Pancreas (tissue), 10 donors: Measurements from ENCODE around the gene AGER. TPM values are rescaled to one million over a fixed set of nuclear protein-coding genes. Genes with fewer than 3 reads are reported as not detected.

Source experiments
- ATAC-seq, 4 donors: fragments of 200-7000 bp; cut with Tn5 transposase; one replicate each; pipeline versions ENCODE4 v1.8.0 to v1.9.1; 2020; ENCODE audit warnings: mild to moderate bottlenecking in 4 of 4, moderate library complexity in 4 of 4
- DNase-seq, 6 donors: peaks; one replicate each; pipeline ENCODE4 v3.0.0-alpha.2; 2020
- FAIRE-seq: peaks from 2 replicates; lab custom pipeline; 2012; peaks lifted over from hg19 to GRCh38; lab: Jason Lieb, UNC
- H3K27ac ChIP-seq, 4 donors: fragments of 200-600 bp; sonication (generic); 1 replicate in 3 of 4; 2 replicates in 1 of 4; pipeline versions ENCODE4 v1.5.0 to v1.8.0; 2020
- H3K27me3 ChIP-seq, 4 donors: fragments of 200-600 bp; one replicate each; pipeline ENCODE4 v1.8.0; 2021
- H3K36me3 ChIP-seq, 3 donors: fragments of 200-600 bp; sonication (generic) in 1 of 3; one replicate each; pipeline versions ENCODE4 v1.5.0 to v1.8.0; 2020 to 2021
- H3K4me1 ChIP-seq, 3 donors: fragments of 200-600 bp; one replicate each; pipeline ENCODE4 v1.8.0; 2021
- H3K4me3 ChIP-seq, 4 donors: fragments of 200-600 bp; sonication (generic) in 2 of 4; one replicate each; pipeline versions ENCODE4 v1.5.0 to v1.8.0; 2020 to 2021
- H3K9me3 ChIP-seq, 4 donors: fragments of 200-600 bp; one replicate each; pipeline ENCODE4 v1.8.0; 2021
- WGBS, 2 donors: extraction: QIAGEN DNeasy Blood & Tissue Kit; methylation state at CpG; one replicate each; pipeline ENCODE4 v1.1.7; 2013; 5-methylcytosine and 5-hydroxymethylcytosine counted together
- intact Hi-C, 3 donors: fragments of 100-400 bp; cut with DNase I; formaldehyde crosslinking; loops; one replicate each; pipeline versions ENCODE4 v1.11.1 to v1.14.2; 2022
- polyA plus RNA-seq, 2 donors: library from polyadenylated mRNA; stranded (reverse); fragments of 200-250 nt; gene quantifications; one replicate each; pipeline ENCODE4 v1.2.3, GENCODE V29; 2013
- total RNA-seq, 6 donors: library from RNA; stranded (reverse); fragmentation: NEBNext Ultra II Directional in 4 of 6; extraction: Animal tissue kit (Norgen Biotek cat#: 25700) in 4 of 6; gene quantifications; one replicate each; pipeline versions ENCODE4 v1.2.1 to v1.2.4, GENCODE V29; 2021 to 2023
- TF ChIP-seq, protein P1 (sequence below), 4 donors: fragments of 200-600 bp; sonication (generic) in 3 of 4; IDR thresholded peaks; one replicate each; pipeline versions ENCODE4 v1.5.0 to v1.8.0; 2021; ENCODE audit warnings: antibody characterized with exemption in 4 of 4
- donor health status: healthy with polysubstance abuse.
- donor health status: DM: no; HTN: no; CAD: no; lungs with moderate emphysema.
- donor health status: DM: no; HTN: no; CAD: no.
- donor health status: control.
- donor health status: control.
- donor health status: Bipolar disorder and iron deficiency.
- donor health status: DM: yes; HTN: yes; CAD: no.
- donor health status: DM: no; HTN: no; CAD: no.
- donor health status: DM: no; HTN: no; CAD: no.
- donor health status: DM: yes; HTN: yes; CAD: no.

Gene AGER
- total and polyA plus RNA-seq, 8 donors, result 1.9 to 20.6 (median 3.3) TPM

DNA sequence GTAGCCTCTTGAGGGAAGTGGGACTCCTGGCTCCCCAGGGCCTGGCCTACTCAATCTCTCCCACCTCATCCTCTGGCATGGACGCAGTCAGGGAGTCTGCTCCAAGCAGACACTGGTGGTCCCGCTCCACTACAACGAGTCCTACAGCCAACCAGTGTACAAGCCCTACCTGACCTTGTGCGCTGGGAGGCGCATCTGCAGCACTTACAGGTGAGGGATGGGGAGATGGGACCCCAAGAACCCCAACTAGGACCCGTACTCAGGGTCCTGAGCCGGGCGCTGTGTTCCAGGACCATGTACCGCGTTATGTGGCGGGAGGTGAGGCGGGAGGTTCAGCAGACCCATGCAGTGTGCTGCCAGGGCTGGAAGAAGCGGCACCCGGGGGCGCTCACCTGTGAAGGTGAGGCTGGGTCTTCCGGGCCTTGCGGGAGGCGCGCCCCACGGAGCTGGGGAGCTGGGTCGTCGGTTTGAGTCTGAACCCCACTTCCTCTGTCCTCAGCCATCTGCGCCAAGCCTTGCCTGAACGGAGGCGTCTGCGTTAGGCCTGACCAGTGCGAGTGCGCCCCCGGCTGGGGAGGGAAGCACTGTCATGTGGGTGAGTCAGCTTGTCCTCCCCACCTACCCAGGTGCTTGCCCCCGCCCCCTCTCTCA, 17.5 kb downstream of the AGER start:
- DNase-seq (peak in 1 of 6 donors; percentile 73), FAIRE-seq (no peak), ATAC-seq (peak in 1 of 4 donors; percentile 13)
- H3K36me3 ChIP-seq, result no peaks in the 10 kb centered on the region
- no peak overlapping the region for H3K4me3 ChIP-seq
- no peaks in the 10 kb centered on the region for H3K4me1 ChIP-seq
- no peaks in the 10 kb centered on the region for H3K27me3 ChIP-seq
- intact Hi-C loops, result loop anchor here in 1 of 3 donors (10.0 kb wide), 1 partner anchor 52 kb away; no protein-coding TSS in a partner anchor
- TF ChIP-seq, protein P1, sequence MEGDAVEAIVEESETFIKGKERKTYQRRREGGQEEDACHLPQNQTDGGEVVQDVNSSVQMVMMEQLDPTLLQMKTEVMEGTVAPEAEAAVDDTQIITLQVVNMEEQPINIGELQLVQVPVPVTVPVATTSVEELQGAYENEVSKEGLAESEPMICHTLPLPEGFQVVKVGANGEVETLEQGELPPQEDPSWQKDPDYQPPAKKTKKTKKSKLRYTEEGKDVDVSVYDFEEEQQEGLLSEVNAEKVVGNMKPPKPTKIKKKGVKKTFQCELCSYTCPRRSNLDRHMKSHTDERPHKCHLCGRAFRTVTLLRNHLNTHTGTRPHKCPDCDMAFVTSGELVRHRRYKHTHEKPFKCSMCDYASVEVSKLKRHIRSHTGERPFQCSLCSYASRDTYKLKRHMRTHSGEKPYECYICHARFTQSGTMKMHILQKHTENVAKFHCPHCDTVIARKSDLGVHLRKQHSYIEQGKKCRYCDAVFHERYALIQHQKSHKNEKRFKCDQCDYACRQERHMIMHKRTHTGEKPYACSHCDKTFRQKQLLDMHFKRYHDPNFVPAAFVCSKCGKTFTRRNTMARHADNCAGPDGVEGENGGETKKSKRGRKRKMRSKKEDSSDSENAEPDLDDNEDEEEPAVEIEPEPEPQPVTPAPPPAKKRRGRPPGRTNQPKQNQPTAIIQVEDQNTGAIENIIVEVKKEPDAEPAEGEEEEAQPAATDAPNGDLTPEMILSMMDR (IDR thresholded peaks at IDR 0.05), result no peak
- WGBS, 2 donors, result 91% methylated on average over 30 of the region's 30 CpGs
- H3K9me3 ChIP-seq, result no peaks in the 10 kb centered on the region
- no peak overlapping the region for H3K27ac ChIP-seq

DNA sequence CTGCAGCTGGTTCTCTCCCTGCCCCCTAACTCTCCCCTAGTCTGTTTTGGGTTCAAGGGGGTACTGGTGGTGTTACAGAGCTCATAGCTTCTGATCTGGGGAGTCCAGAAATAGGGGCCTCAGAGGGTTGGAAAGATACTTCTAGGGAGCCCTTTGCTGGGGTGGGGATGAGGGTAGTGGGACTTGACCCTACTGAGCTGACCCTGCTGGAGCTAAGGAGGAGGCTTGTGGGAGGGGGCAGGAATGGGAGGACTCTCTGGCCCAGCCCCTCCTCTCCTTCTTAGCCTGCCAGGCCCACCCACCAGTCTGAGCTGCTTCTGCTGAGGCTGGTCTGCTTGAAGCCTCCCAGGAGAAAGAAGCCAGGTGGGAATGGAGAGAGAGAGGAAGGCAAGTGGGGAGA, 19.8 kb downstream of the AGER start, which contains the start of gene EGFL8:
Gene EGFL8, plus strand, starts transcription at position 301 of the 400 bp plus-strand sequence. CDS start 1,571 bp downstream, outside the sequence.
- H3K27ac ChIP-seq, result no peak within 1 kb of the TSS
- no peak for FAIRE-seq
- intact Hi-C loops, result loop anchor here in 1 of 3 donors (10.0 kb wide), 1 partner anchor 49 kb away; no protein-coding TSS in a partner anchor
- TF ChIP-seq, protein P1 (IDR thresholded peaks at IDR 0.05), result no peak
- no peaks in the 10 kb centered on the region for H3K36me3 ChIP-seq
- DNase-seq, result no peak
- no peaks in the 10 kb centered on the region for H3K4me1 ChIP-seq
- ATAC-seq, result no peak
- no peaks in the 10 kb centered on the region for H3K9me3 ChIP-seq
- H3K4me3 ChIP-seq, result no peak within 1 kb of the TSS
- H3K27me3 ChIP-seq, result no peaks in the 10 kb centered on the region

DNA sequence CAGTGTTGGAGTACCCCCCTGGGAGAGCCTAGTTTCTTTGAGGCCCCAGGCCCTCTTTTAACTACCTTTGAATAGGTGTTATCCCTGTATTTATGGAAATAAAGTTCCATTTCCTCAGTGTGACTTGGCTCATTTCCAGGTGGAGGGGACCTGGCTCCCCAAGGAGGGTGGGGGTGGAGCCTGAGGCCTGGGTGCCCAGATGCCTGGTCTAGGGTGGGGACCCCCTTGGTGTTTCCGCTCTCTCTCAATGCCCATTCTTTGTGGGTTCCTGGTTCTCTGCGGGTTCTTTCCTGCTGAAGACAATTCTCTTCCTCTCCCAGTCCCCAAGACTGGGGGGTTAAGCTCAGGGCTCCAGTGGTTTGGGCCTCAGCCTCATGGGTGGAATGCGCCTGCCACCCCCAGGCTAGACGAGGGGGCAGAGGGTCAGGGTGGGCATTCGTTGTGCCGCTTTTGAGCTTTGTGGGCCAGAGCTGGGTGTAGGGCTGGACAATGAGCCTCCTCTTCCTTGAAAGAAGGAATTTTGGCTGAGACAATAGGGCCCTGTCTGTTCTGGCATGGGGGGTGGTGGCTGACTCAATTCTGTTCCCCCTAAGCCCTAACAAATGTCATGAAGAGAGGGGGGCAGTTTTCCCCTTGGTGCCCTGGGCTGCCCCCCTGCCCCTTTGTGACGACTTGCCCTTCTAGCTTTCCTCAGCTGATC, 20.3 kb downstream of the AGER start:
- intact Hi-C loops, result loop anchor here in 1 of 3 donors (10.0 kb wide), 1 partner anchor 49 kb away; no protein-coding TSS in a partner anchor

DNA sequence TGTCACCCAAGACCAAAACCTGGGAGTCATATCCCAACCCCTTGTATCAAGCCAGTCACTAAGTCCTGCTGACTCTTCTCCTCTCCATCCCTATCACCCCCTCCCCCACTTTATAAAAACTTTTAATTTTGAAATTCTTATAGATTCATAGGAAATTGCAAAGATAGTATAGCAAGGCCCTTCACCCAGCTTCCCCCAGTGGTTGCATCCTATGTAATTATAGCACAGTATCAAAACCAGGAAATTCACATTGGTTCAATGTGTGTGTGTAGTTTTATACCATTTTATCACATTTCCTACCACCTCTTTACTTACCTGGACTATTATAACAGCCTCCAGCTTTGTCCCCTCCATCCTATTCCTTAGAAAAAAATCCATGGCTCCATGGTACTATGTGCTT, 26.0 kb downstream of the AGER start:
- ATAC-seq (no peak), FAIRE-seq (no peak), DNase-seq (no peak)
- Histone ChIP-seq H3K4me1 (peaks cover 0 to 5% (median 4%) of the 10 kb centered on the region in 3 donors), H3K9me3 (no peaks in the 10 kb centered on the region), H3K27ac (no peak overlapping the region), H3K27me3 (no peaks in the 10 kb centered on the region), H3K36me3 (peaks cover 0 to 4% (median 0%) of the 10 kb centered on the region in 3 donors), H3K4me3 (no peak overlapping the region)
- TF ChIP-seq, protein P1 (IDR thresholded peaks at IDR 0.05), result no peak
- intact Hi-C loops, result no loop called here

More for the DNA sequence above, 20.3 kb downstream of the AGER start:
- no peaks in the 10 kb centered on the region for H3K36me3 ChIP-seq
- H3K9me3 ChIP-seq, result no peaks in the 10 kb centered on the region
- H3K4me3 ChIP-seq, result no peak overlapping the region
- H3K27me3 ChIP-seq, result no peaks in the 10 kb centered on the region
- DNase-seq, result no peak
- no peak for ATAC-seq
- no peaks in the 10 kb centered on the region for H3K4me1 ChIP-seq
- FAIRE-seq, result no peak
- no peak overlapping the region for H3K27ac ChIP-seq
- TF ChIP-seq, protein P1 (IDR thresholded peaks at IDR 0.05), result no peak
- WGBS, 2 donors, result 83 to 90% methylated on average over 7 of the region's 7 CpGs
